ENCODE data around the gene CDKN1C. TPM values are rescaled to one million over a fixed set of nuclear protein-coding genes. Genes with fewer than 3 reads are reported as not detected.

CDKN1C gene
- total and polyA plus RNA-seq, 5 donors, result 16.1 to 27.6 (median 24.3) TPM

GRCh38 chr11:2921742-2922493 is 36.3 kb upstream of the CDKN1C start:
- no peaks in the 10 kb centered on the region for H3K9me3 ChIP-seq (ENCODE audit: control insufficient read depth, low read length)
- no peak overlapping the region for H3K4me3 ChIP-seq (ENCODE audit: low read length)
- 87% methylated on average over 26 of the region's 29 CpGs for WGBS
- H3K4me1 ChIP-seq (ENCODE audit: control insufficient read depth, insufficient read depth, low read length), result no peaks in the 10 kb centered on the region
- intact Hi-C loops (cut with DNase I), result no loop called here
- no peak overlapping the region for H3K27ac ChIP-seq (ENCODE audit: low read length)
- no peak for ATAC-seq
- no peaks in the 10 kb centered on the region for H3K27me3 ChIP-seq (ENCODE audit: control insufficient read depth, insufficient read depth)
- DNase-seq, result peak in 2 of 3 donors; percentile 52 to 61

- DNase-seq (peak in 2 of 3 donors; percentile 31 to 42), ATAC-seq (no peak)
- Histone ChIP-seq H3K9me3 (ENCODE audit: control insufficient read depth, low read length) (no peaks in the 10 kb centered on the region), H3K4me1 (ENCODE audit: control insufficient read depth, insufficient read depth, low read length) (no peaks in the 10 kb centered on the region), H3K27me3 (ENCODE audit: control insufficient read depth, insufficient read depth) (no peaks in the 10 kb centered on the region), H3K27ac (ENCODE audit: low read length) (no peak overlapping the region), H3K4me3 (ENCODE audit: low read length) (no peak overlapping the region)
- 81% methylated on average over 13 of the region's 16 CpGs for WGBS
- intact Hi-C loops (cut with DNase I), result no loop called here
Observed at GRCh38 chr11:2921261-2921660, 35.7 kb upstream of the CDKN1C start.

- Histone ChIP-seq H3K27me3 (ENCODE audit: control insufficient read depth, insufficient read depth) (no peaks in the 10 kb centered on the region), H3K9me3 (ENCODE audit: control insufficient read depth, low read length) (no peaks in the 10 kb centered on the region), H3K4me1 (ENCODE audit: control insufficient read depth, insufficient read depth, low read length) (no peaks in the 10 kb centered on the region), H3K27ac (ENCODE audit: low read length) (no peak overlapping the region), H3K4me3 (ENCODE audit: low read length) (no peak overlapping the region)
- WGBS, result 82% methylated on average over 12 of the region's 12 CpGs
- ATAC-seq (no peak), DNase-seq (peak in 2 of 3 donors; percentile 45 to 59)
- intact Hi-C loops (cut with DNase I), result no loop called here
Observed at GRCh38 chr11:2920343-2920742, 34.8 kb upstream of the CDKN1C start.

- Histone ChIP-seq H3K4me3 (ENCODE audit: low read length) (no peak overlapping the region), H3K4me1 (ENCODE audit: control insufficient read depth, insufficient read depth, low read length) (no peaks in the 10 kb centered on the region), H3K27me3 (ENCODE audit: control insufficient read depth, insufficient read depth) (no peaks in the 10 kb centered on the region), H3K27ac (ENCODE audit: low read length) (no peak overlapping the region), H3K9me3 (ENCODE audit: control insufficient read depth, low read length) (no peaks in the 10 kb centered on the region)
- intact Hi-C loops (cut with DNase I), result no loop called here
- peak in 1 of 2 donors; percentile 2 for ATAC-seq
- peak in 2 of 3 donors; percentile 51 to 74 for DNase-seq
- 69% methylated on average over 13 of the region's 13 CpGs for WGBS
Observed at GRCh38 chr11:2919837-2920236, 34.3 kb upstream of the CDKN1C start.

- no peak overlapping the region for H3K27ac ChIP-seq (ENCODE audit: low read length)
- H3K9me3 ChIP-seq (ENCODE audit: control insufficient read depth, low read length), result no peaks in the 10 kb centered on the region
- 86% methylated on average over 9 of the region's 9 CpGs for WGBS
Observed at GRCh38 chr11:2919188-2919587, 33.6 kb upstream of the CDKN1C start.

GRCh38 chr11:2917842-2918490 is 32.4 kb upstream of the CDKN1C start:
- H3K27me3 ChIP-seq (ENCODE audit: control insufficient read depth, insufficient read depth), result no peaks in the 10 kb centered on the region
- H3K4me1 ChIP-seq (ENCODE audit: control insufficient read depth, insufficient read depth, low read length), result no peaks in the 10 kb centered on the region
- H3K9me3 ChIP-seq (ENCODE audit: control insufficient read depth, low read length), result no peaks in the 10 kb centered on the region
- intact Hi-C loops (cut with DNase I), result no loop called here
- H3K4me3 ChIP-seq (ENCODE audit: low read length), result no peak overlapping the region
- WGBS, result 82% methylated on average over 25 of the region's 25 CpGs
- ATAC-seq (no peak), DNase-seq (peak in 2 of 3 donors; percentile 51 to 54)
- no peak overlapping the region for H3K27ac ChIP-seq (ENCODE audit: low read length)

More at GRCh38 chr11:2919188-2919587, 33.6 kb upstream of the CDKN1C start:
- no peak for ATAC-seq
- Histone ChIP-seq H3K4me1 (ENCODE audit: control insufficient read depth, insufficient read depth, low read length) (no peaks in the 10 kb centered on the region), H3K27me3 (ENCODE audit: control insufficient read depth, insufficient read depth) (no peaks in the 10 kb centered on the region), H3K4me3 (ENCODE audit: low read length) (no peak overlapping the region)
- DNase-seq, result peak in 2 of 3 donors; percentile 45 to 59
- intact Hi-C loops (cut with DNase I), result no loop called here

- H3K9me3 ChIP-seq (ENCODE audit: control insufficient read depth, low read length), result no peaks in the 10 kb centered on the region
- H3K27ac ChIP-seq (ENCODE audit: low read length), result no peak overlapping the region
- intact Hi-C loops (cut with DNase I), result no loop called here
- H3K27me3 ChIP-seq (ENCODE audit: control insufficient read depth, insufficient read depth), result no peaks in the 10 kb centered on the region
- DNase-seq, result peak in 2 of 3 donors; percentile 44 to 48
- no peaks in the 10 kb centered on the region for H3K4me1 ChIP-seq (ENCODE audit: control insufficient read depth, insufficient read depth, low read length)
- no peak for ATAC-seq
- H3K4me3 ChIP-seq (ENCODE audit: low read length), result no peak overlapping the region
- 85% methylated on average over 16 of the region's 16 CpGs for WGBS
Observed at GRCh38 chr11:2916892-2917645, 31.5 kb upstream of the CDKN1C start.

- Histone ChIP-seq H3K27me3 (ENCODE audit: control insufficient read depth, insufficient read depth) (no peaks in the 10 kb centered on the region), H3K4me1 (ENCODE audit: control insufficient read depth, insufficient read depth, low read length) (no peaks in the 10 kb centered on the region), H3K4me3 (ENCODE audit: low read length) (no peak overlapping the region), H3K27ac (ENCODE audit: low read length) (no peak overlapping the region), H3K9me3 (ENCODE audit: control insufficient read depth, low read length) (no peaks in the 10 kb centered on the region)
- intact Hi-C loops (cut with DNase I), result no loop called here
- DNase-seq, result peak in 2 of 3 donors; percentile 47 to 57
- 84% methylated on average over 20 of the region's 20 CpGs for WGBS
- ATAC-seq, result no peak
Observed at GRCh38 chr11:2916114-2916891, 30.7 kb upstream of the CDKN1C start.

GRCh38 chr11:2915473-2915872 is 29.9 kb upstream of the CDKN1C start:
- Histone ChIP-seq H3K4me1 (ENCODE audit: control insufficient read depth, insufficient read depth, low read length) (no peaks in the 10 kb centered on the region), H3K27me3 (ENCODE audit: control insufficient read depth, insufficient read depth) (no peaks in the 10 kb centered on the region), H3K4me3 (ENCODE audit: low read length) (no peak overlapping the region), H3K27ac (ENCODE audit: low read length) (no peak overlapping the region), H3K9me3 (ENCODE audit: control insufficient read depth, low read length) (no peaks in the 10 kb centered on the region)
- DNase-seq (peak in 1 of 3 donors; percentile 40), ATAC-seq (no peak)
- intact Hi-C loops (cut with DNase I), result no loop called here
- 87% methylated on average over 11 of the region's 11 CpGs for WGBS

GRCh38 chr11:2914455-2915195 is 29.1 kb upstream of the CDKN1C start:
- H3K4me1 ChIP-seq (ENCODE audit: control insufficient read depth, insufficient read depth, low read length), result no peaks in the 10 kb centered on the region
- intact Hi-C loops (cut with DNase I), result no loop called here
- no peaks in the 10 kb centered on the region for H3K27me3 ChIP-seq (ENCODE audit: control insufficient read depth, insufficient read depth)
- no peak overlapping the region for H3K4me3 ChIP-seq (ENCODE audit: low read length)
- no peaks in the 10 kb centered on the region for H3K9me3 ChIP-seq (ENCODE audit: control insufficient read depth, low read length)
- WGBS, result 55% methylated on average over 18 of the region's 18 CpGs
- DNase-seq (peak; percentile 69 to 90 (median 87)), ATAC-seq (peak; percentile 27 to 37)
- peak overlapping the region; percentile 24 for H3K27ac ChIP-seq (ENCODE audit: low read length)

Data from right cardiac atrium (tissue), 5 donors.